ENCODE results near the gene SGCE.

SGCE gene

GRCh38 chr7:94615666-94616065, 40.3 kb downstream of the SGCE start:
- Histone ChIP-seq H2BK12ac (ENCODE audit: low read length in 2 of 2) (no peak overlapping the region), H3K4me2 (ENCODE audit: low read length, poor library complexity, severe bottlenecking) (no peak overlapping the region), H3K23ac (ENCODE audit: low read length in 2 of 2) (no peak overlapping the region), H3K4me1 (ENCODE audit: control insufficient read depth, insufficient read depth, low read depth, low read length) (no peaks in the 10 kb centered on the region), H3K79me1 (replicated peaks; ENCODE audit: low read length, poor library complexity, severe bottlenecking) (peaks cover 19% of the 10 kb centered on the region), H2AFZ (ENCODE audit: low read depth, low read length) (no peak overlapping the region), H3K4ac (ENCODE audit: low read depth in 1 of 2, low read length in 2 of 2) (no peak overlapping the region), H3K27ac (ENCODE audit: low read length, poor library complexity, severe bottlenecking) (no peak overlapping the region), H3K14ac (ENCODE audit: low read length in 2 of 2) (no peak overlapping the region), H3K9me3 (ENCODE audit: control insufficient read depth, low read length) (no peaks in the 10 kb centered on the region), H2BK120ac (ENCODE audit: low read depth, low read length) (no peak overlapping the region), H2AK5ac (ENCODE audit: low read length, severe bottlenecking) (no peak overlapping the region), H3K18ac (ENCODE audit: low read depth in 1 of 2, low read length in 2 of 2) (no peak overlapping the region), H3K36me3 (ENCODE audit: control insufficient read depth in 1 of 2, insufficient read depth in 2 of 2, low read depth in 1 of 2, low read length in 2 of 2) (peaks cover 6 to 40% of the 10 kb centered on the region in 2 experiments), H3K4me3 (ENCODE audit: insufficient read depth in 1 of 2, low read depth in 1 of 2, low read length in 2 of 2) (no peak overlapping the region), H2BK15ac (ENCODE audit: low read depth, poor library complexity, severe bottlenecking) (no peak overlapping the region), H3K9ac (ENCODE audit: low read length) (no peak overlapping the region), H2BK5ac (ENCODE audit: low read depth, low read length, poor library complexity, severe bottlenecking) (no peak overlapping the region), H4K91ac (ENCODE audit: low read length) (no peak overlapping the region), H4K8ac (ENCODE audit: low read length) (no peak overlapping the region), H3K27me3 (ENCODE audit: control insufficient read depth in 1 of 2, insufficient read depth in 1 of 2, low read length in 2 of 2) (no peaks in the 10 kb centered on the region)
- 96% methylated on average over 1 of the region's 1 CpG for WGBS
- no peak for DNase-seq

GRCh38 chr7:94612661-94613060, 43.3 kb downstream of the SGCE start:
- Histone ChIP-seq H3K4me2 (ENCODE audit: low read length, poor library complexity, severe bottlenecking) (no peak overlapping the region), H3K9ac (ENCODE audit: low read length) (no peak overlapping the region), H3K9me3 (ENCODE audit: control insufficient read depth, low read length) (peaks cover under 1% of the 10 kb centered on the region)

GRCh38 chr7:94612253-94612652, 43.7 kb downstream of the SGCE start:
- no peak overlapping the region for H4K91ac ChIP-seq (ENCODE audit: low read length)
- H2BK12ac ChIP-seq (ENCODE audit: low read length in 2 of 2), result no peak overlapping the region
- WGBS, result no CpG with 5 or more reads among the region's 1 CpG
- H2AK5ac ChIP-seq (ENCODE audit: low read length, severe bottlenecking), result no peak overlapping the region
- no peak overlapping the region for H2AFZ ChIP-seq (ENCODE audit: low read depth, low read length)
- H3K14ac ChIP-seq (ENCODE audit: low read length in 2 of 2), result no peak overlapping the region
- H3K4me2 ChIP-seq (ENCODE audit: low read length, poor library complexity, severe bottlenecking), result no peak overlapping the region
- no peak overlapping the region for H2BK5ac ChIP-seq (ENCODE audit: low read depth, low read length, poor library complexity, severe bottlenecking)
- no peak overlapping the region for H3K4ac ChIP-seq (ENCODE audit: low read depth in 1 of 2, low read length in 2 of 2)
- H3K18ac ChIP-seq (ENCODE audit: low read depth in 1 of 2, low read length in 2 of 2), result no peak overlapping the region
- no peak overlapping the region for H2BK120ac ChIP-seq (ENCODE audit: low read depth, low read length)
- H3K27ac ChIP-seq (ENCODE audit: low read length, poor library complexity, severe bottlenecking), result no peak overlapping the region
- H3K9me3 ChIP-seq (ENCODE audit: control insufficient read depth, low read length), result peaks cover 5% of the 10 kb centered on the region
- H4K8ac ChIP-seq (ENCODE audit: low read length), result no peak overlapping the region
- H2BK15ac ChIP-seq (ENCODE audit: low read depth, poor library complexity, severe bottlenecking), result no peak overlapping the region
- H3K4me1 ChIP-seq (ENCODE audit: control insufficient read depth, insufficient read depth, low read depth, low read length), result no peaks in the 10 kb centered on the region
- H3K27me3 ChIP-seq (ENCODE audit: control insufficient read depth in 1 of 2, insufficient read depth in 1 of 2, low read length in 2 of 2), result no peaks in the 10 kb centered on the region
- no peak for DNase-seq
- H3K79me1 ChIP-seq (replicated peaks; ENCODE audit: low read length, poor library complexity, severe bottlenecking), result peaks cover 23% of the 10 kb centered on the region
- H3K9ac ChIP-seq (ENCODE audit: low read length), result no peak overlapping the region
- no peak overlapping the region for H3K23ac ChIP-seq (ENCODE audit: low read length in 2 of 2)
- peaks cover 3 to 28% of the 10 kb centered on the region in 2 experiments for H3K36me3 ChIP-seq (ENCODE audit: control insufficient read depth in 1 of 2, insufficient read depth in 2 of 2, low read depth in 1 of 2, low read length in 2 of 2)
- H3K4me3 ChIP-seq (ENCODE audit: insufficient read depth in 1 of 2, low read depth in 1 of 2, low read length in 2 of 2), result no peak overlapping the region

More at GRCh38 chr7:94612661-94613060, 43.3 kb downstream of the SGCE start:
- H3K4me3 ChIP-seq (ENCODE audit: insufficient read depth in 1 of 2, low read depth in 1 of 2, low read length in 2 of 2), result no peak overlapping the region
- H2BK120ac ChIP-seq (ENCODE audit: low read depth, low read length), result no peak overlapping the region
- peaks cover 23% of the 10 kb centered on the region for H3K79me1 ChIP-seq (replicated peaks; ENCODE audit: low read length, poor library complexity, severe bottlenecking)
- no peak overlapping the region for H4K91ac ChIP-seq (ENCODE audit: low read length)
- H3K4me1 ChIP-seq (ENCODE audit: control insufficient read depth, insufficient read depth, low read depth, low read length), result no peaks in the 10 kb centered on the region
- no peak overlapping the region for H2AK5ac ChIP-seq (ENCODE audit: low read length, severe bottlenecking)
- DNase-seq, result no peak
- no peak overlapping the region for H2BK5ac ChIP-seq (ENCODE audit: low read depth, low read length, poor library complexity, severe bottlenecking)
- H2AFZ ChIP-seq (ENCODE audit: low read depth, low read length), result no peak overlapping the region
- H4K8ac ChIP-seq (ENCODE audit: low read length), result no peak overlapping the region
- H3K27ac ChIP-seq (ENCODE audit: low read length, poor library complexity, severe bottlenecking), result no peak overlapping the region
- H3K4ac ChIP-seq (ENCODE audit: low read depth in 1 of 2, low read length in 2 of 2), result no peak overlapping the region
- H3K23ac ChIP-seq (ENCODE audit: low read length in 2 of 2), result no peak overlapping the region
- no peaks in the 10 kb centered on the region for H3K27me3 ChIP-seq (ENCODE audit: control insufficient read depth in 1 of 2, insufficient read depth in 1 of 2, low read length in 2 of 2)
- no peak overlapping the region for H3K18ac ChIP-seq (ENCODE audit: low read depth in 1 of 2, low read length in 2 of 2)
- H2BK15ac ChIP-seq (ENCODE audit: low read depth, poor library complexity, severe bottlenecking), result no peak overlapping the region
- H3K14ac ChIP-seq (ENCODE audit: low read length in 2 of 2), result no peak overlapping the region
- peaks cover 3 to 31% of the 10 kb centered on the region in 2 experiments for H3K36me3 ChIP-seq (ENCODE audit: control insufficient read depth in 1 of 2, insufficient read depth in 2 of 2, low read depth in 1 of 2, low read length in 2 of 2)
- no peak overlapping the region for H2BK12ac ChIP-seq (ENCODE audit: low read length in 2 of 2)

- H3K27ac ChIP-seq (ENCODE audit: low read length, poor library complexity, severe bottlenecking), result no peak overlapping the region
- no peak for DNase-seq
- WGBS, result 100% methylated on average over 2 of the region's 2 CpGs
Observed at GRCh38 chr7:94609561-94609960, 46.4 kb downstream of the SGCE start.

More at GRCh38 chr7:94609561-94609960, 46.4 kb downstream of the SGCE start:
- Histone ChIP-seq H3K9ac (ENCODE audit: low read length) (no peak overlapping the region), H2BK15ac (ENCODE audit: low read depth, poor library complexity, severe bottlenecking) (no peak overlapping the region), H3K79me1 (replicated peaks; ENCODE audit: low read length, poor library complexity, severe bottlenecking) (peaks cover 14% of the 10 kb centered on the region), H3K4me3 (ENCODE audit: insufficient read depth in 1 of 2, low read depth in 1 of 2, low read length in 2 of 2) (no peak overlapping the region), H2AK5ac (ENCODE audit: low read length, severe bottlenecking) (no peak overlapping the region), H2BK12ac (ENCODE audit: low read length in 2 of 2) (no peak overlapping the region), H4K8ac (ENCODE audit: low read length) (no peak overlapping the region), H2AFZ (ENCODE audit: low read depth, low read length) (no peak overlapping the region), H3K23ac (ENCODE audit: low read length in 2 of 2) (no peak overlapping the region), H4K91ac (ENCODE audit: low read length) (no peak overlapping the region), H2BK120ac (ENCODE audit: low read depth, low read length) (no peak overlapping the region), H3K4me1 (ENCODE audit: control insufficient read depth, insufficient read depth, low read depth, low read length) (no peaks in the 10 kb centered on the region), H3K18ac (ENCODE audit: low read depth in 1 of 2, low read length in 2 of 2) (no peak overlapping the region), H3K4ac (ENCODE audit: low read depth in 1 of 2, low read length in 2 of 2) (no peak overlapping the region), H3K9me3 (ENCODE audit: control insufficient read depth, low read length) (peaks cover 7% of the 10 kb centered on the region), H3K27me3 (ENCODE audit: control insufficient read depth in 1 of 2, insufficient read depth in 1 of 2, low read length in 2 of 2) (no peaks in the 10 kb centered on the region), H3K4me2 (ENCODE audit: low read length, poor library complexity, severe bottlenecking) (no peak overlapping the region), H3K14ac (ENCODE audit: low read length in 2 of 2) (no peak overlapping the region), H3K36me3 (ENCODE audit: control insufficient read depth in 1 of 2, insufficient read depth in 2 of 2, low read depth in 1 of 2, low read length in 2 of 2) (peaks cover 0 to 14% of the 10 kb centered on the region in 2 experiments), H2BK5ac (ENCODE audit: low read depth, low read length, poor library complexity, severe bottlenecking) (no peak overlapping the region)

All from mesenchymal stem cell (in vitro differentiated cells and primary cell).